ENCODE data around the gene MARS2.

The MARS2 gene

GRCh38 chr2:197705121-197705911, at the start of gene MARS2:
Gene MARS2, plus strand, starts transcription at chr2:197705369. Its CDS starts 37 bp downstream, at chr2:197705406.
- TF ChIP-seq L3MBTL2 (conservative IDR thresholded peaks at IDR 0.05) (peak; percentile 66), HDGF (IDR thresholded peaks at IDR 0.05; ENCODE audit: borderline replicate concordance) (no peak)
- CTCF ChIA-PET: interaction anchor here (0.6 kb wide), 1 partner anchor 59 kb away, joined by 3 read pairs; no protein-coding TSS in a partner anchor
- peak; percentile 95 for DNase-seq (ENCODE audit: extremely low spot score)
- POLR2A ChIA-PET: interaction anchor here (0.6 to 2.8 kb wide), 8 partner anchors 12 to 292 kb away, joined by 3 to 17 read pairs (median 4); partner anchors contain the start of genes HSPD1, HSPE1, MOB4 and RFTN2

- TF ChIP-seq SP1 (IDR thresholded peaks at IDR 0.05): no peak
- TF ChIP-seq TARDBP (IDR thresholded peaks at IDR 0.05): no peak
- TF ChIP-seq ELF4 (IDR thresholded peaks at IDR 0.05): no peak
- no peak for TF ChIP-seq NFRKB (IDR thresholded peaks at IDR 0.05)
- TF ChIP-seq CTBP1 (IDR thresholded peaks at IDR 0.05; ENCODE audit: borderline replicate concordance): no peak
- TF ChIP-seq BHLHE40 (IDR thresholded peaks at IDR 0.05; ENCODE audit: borderline replicate concordance): no peak
- no peak for TF ChIP-seq FOXK2 (IDR thresholded peaks at IDR 0.05)
- TF ChIP-seq HDGF (IDR thresholded peaks at IDR 0.05; ENCODE audit: borderline replicate concordance): no peak
- TF ChIP-seq ARNT (IDR thresholded peaks at IDR 0.05): no peak
- TF ChIP-seq SUZ12 (IDR thresholded peaks at IDR 0.05): no peak
- no peak for TF ChIP-seq LEF1 (IDR thresholded peaks at IDR 0.05; ENCODE audit: borderline replicate concordance)
- DNase-seq (ENCODE audit: extremely low spot score): no peak
- ChIA-PET CTCF (no interaction called here), POLR2A (no interaction called here)
Measured at GRCh38 chr2:197657562-197657961, 47.6 kb upstream of the MARS2 start.

- CTCF ChIA-PET: no interaction called here
- no peak for DNase-seq (ENCODE audit: extremely low spot score)
- no peak for TF ChIP-seq CTBP1 (IDR thresholded peaks at IDR 0.05; ENCODE audit: borderline replicate concordance)
- no peak for TF ChIP-seq HDGF (IDR thresholded peaks at IDR 0.05; ENCODE audit: borderline replicate concordance)
- TF ChIP-seq LEF1 (IDR thresholded peaks at IDR 0.05; ENCODE audit: borderline replicate concordance): no peak
- no peak for TF ChIP-seq SP1 (IDR thresholded peaks at IDR 0.05)
- no peak for TF ChIP-seq L3MBTL2 (conservative IDR thresholded peaks at IDR 0.05)
- no peak for TF ChIP-seq FOXA1 (IDR thresholded peaks at IDR 0.05)
- no peak for TF ChIP-seq ELF4 (IDR thresholded peaks at IDR 0.05)
- TF ChIP-seq FOXK2 (IDR thresholded peaks at IDR 0.05): no peak
- POLR2A ChIA-PET: no interaction called here
Measured at GRCh38 chr2:197661626-197662025, 43.5 kb upstream of the MARS2 start.

- no peak for TF ChIP-seq LEF1 (IDR thresholded peaks at IDR 0.05; ENCODE audit: borderline replicate concordance)
- TF ChIP-seq FOXA1 (IDR thresholded peaks at IDR 0.05): no peak
- TF ChIP-seq ARNT (IDR thresholded peaks at IDR 0.05): no peak
- no peak for TF ChIP-seq CTBP1 (IDR thresholded peaks at IDR 0.05; ENCODE audit: borderline replicate concordance)
- TF ChIP-seq ELF4 (IDR thresholded peaks at IDR 0.05): no peak
- TF ChIP-seq FOXK2 (IDR thresholded peaks at IDR 0.05): no peak
- TF ChIP-seq SUZ12 (IDR thresholded peaks at IDR 0.05): no peak
- TF ChIP-seq HDGF (IDR thresholded peaks at IDR 0.05; ENCODE audit: borderline replicate concordance): no peak
- TF ChIP-seq NFRKB (IDR thresholded peaks at IDR 0.05): no peak
- TF ChIP-seq L3MBTL2 (conservative IDR thresholded peaks at IDR 0.05): no peak
- TF ChIP-seq SP1 (IDR thresholded peaks at IDR 0.05): no peak
- TF ChIP-seq BHLHE40 (IDR thresholded peaks at IDR 0.05; ENCODE audit: borderline replicate concordance): no peak
- TF ChIP-seq TARDBP (IDR thresholded peaks at IDR 0.05): no peak
- no peak for TF ChIP-seq ZNF384 (IDR thresholded peaks at IDR 0.05)
- POLR2A ChIA-PET: no interaction called here
- no peak for DNase-seq (ENCODE audit: extremely low spot score)
- CTCF ChIA-PET: no interaction called here
Measured at GRCh38 chr2:197666277-197666676, 38.9 kb upstream of the MARS2 start.

GRCh38 chr2:197668296-197668695, 36.9 kb upstream of the MARS2 start:
- CTCF ChIA-PET: no interaction called here
- no peak for TF ChIP-seq NFRKB (IDR thresholded peaks at IDR 0.05)
- DNase-seq (ENCODE audit: extremely low spot score): no peak
- POLR2A ChIA-PET: no interaction called here

GRCh38 chr2:197669077-197669476, 36.1 kb upstream of the MARS2 start:
- CTCF ChIA-PET: no interaction called here

GRCh38 chr2:197672371-197672893, 32.7 kb upstream of the MARS2 start:
- TF ChIP-seq L3MBTL2 (conservative IDR thresholded peaks at IDR 0.05) (no peak), BHLHE40 (IDR thresholded peaks at IDR 0.05; ENCODE audit: borderline replicate concordance) (no peak), CTBP1 (IDR thresholded peaks at IDR 0.05; ENCODE audit: borderline replicate concordance) (no peak), ELF4 (IDR thresholded peaks at IDR 0.05) (no peak), FOXK2 (IDR thresholded peaks at IDR 0.05) (no peak), ZNF384 (IDR thresholded peaks at IDR 0.05) (no peak), FOXA1 (IDR thresholded peaks at IDR 0.05) (no peak), FOXM1 (IDR thresholded peaks at IDR 0.05; ENCODE audit: borderline replicate concordance) (no peak), PKNOX1 (IDR thresholded peaks at IDR 0.05) (no peak), TARDBP (IDR thresholded peaks at IDR 0.05) (no peak), NFRKB (IDR thresholded peaks at IDR 0.05) (no peak), SUZ12 (IDR thresholded peaks at IDR 0.05) (no peak), SP1 (IDR thresholded peaks at IDR 0.05) (no peak), ARNT (IDR thresholded peaks at IDR 0.05) (no peak)
- POLR2A ChIA-PET: no interaction called here
- CTCF ChIA-PET: no interaction called here
- DNase-seq (ENCODE audit: extremely low spot score): no peak

More at GRCh38 chr2:197669077-197669476, 36.1 kb upstream of the MARS2 start:
- POLR2A ChIA-PET: no interaction called here
- no peak for TF ChIP-seq FOXK2 (IDR thresholded peaks at IDR 0.05)
- TF ChIP-seq SP1 (IDR thresholded peaks at IDR 0.05): no peak
- TF ChIP-seq FOXM1 (IDR thresholded peaks at IDR 0.05; ENCODE audit: borderline replicate concordance): no peak
- TF ChIP-seq LEF1 (IDR thresholded peaks at IDR 0.05; ENCODE audit: borderline replicate concordance): no peak
- no peak for TF ChIP-seq ELF4 (IDR thresholded peaks at IDR 0.05)
- TF ChIP-seq NFRKB (IDR thresholded peaks at IDR 0.05): no peak
- no peak for TF ChIP-seq L3MBTL2 (conservative IDR thresholded peaks at IDR 0.05)
- TF ChIP-seq TARDBP (IDR thresholded peaks at IDR 0.05): no peak
- TF ChIP-seq HDGF (IDR thresholded peaks at IDR 0.05; ENCODE audit: borderline replicate concordance): no peak
- no peak for TF ChIP-seq FOXA1 (IDR thresholded peaks at IDR 0.05)
- TF ChIP-seq SUZ12 (IDR thresholded peaks at IDR 0.05): no peak
- no peak for TF ChIP-seq PKNOX1 (IDR thresholded peaks at IDR 0.05)
- TF ChIP-seq ZNF384 (IDR thresholded peaks at IDR 0.05): no peak
- no peak for DNase-seq (ENCODE audit: extremely low spot score)
